Measurements from ENCODE around the gene BBOF1. TPM values are rescaled to one million over a fixed set of nuclear protein-coding genes. Genes with fewer than 3 reads are reported as not detected.
"Not testable (repeated sequence)": the region's sequence is repeated elsewhere in the genome, so short reads cannot be mapped to it uniquely, and the experiment has no call there.

Gene BBOF1
- total and polyA plus RNA-seq, 4 experiments from 2014 or later, result 1.8 to 2.6 (median 2.5) TPM

DNA sequence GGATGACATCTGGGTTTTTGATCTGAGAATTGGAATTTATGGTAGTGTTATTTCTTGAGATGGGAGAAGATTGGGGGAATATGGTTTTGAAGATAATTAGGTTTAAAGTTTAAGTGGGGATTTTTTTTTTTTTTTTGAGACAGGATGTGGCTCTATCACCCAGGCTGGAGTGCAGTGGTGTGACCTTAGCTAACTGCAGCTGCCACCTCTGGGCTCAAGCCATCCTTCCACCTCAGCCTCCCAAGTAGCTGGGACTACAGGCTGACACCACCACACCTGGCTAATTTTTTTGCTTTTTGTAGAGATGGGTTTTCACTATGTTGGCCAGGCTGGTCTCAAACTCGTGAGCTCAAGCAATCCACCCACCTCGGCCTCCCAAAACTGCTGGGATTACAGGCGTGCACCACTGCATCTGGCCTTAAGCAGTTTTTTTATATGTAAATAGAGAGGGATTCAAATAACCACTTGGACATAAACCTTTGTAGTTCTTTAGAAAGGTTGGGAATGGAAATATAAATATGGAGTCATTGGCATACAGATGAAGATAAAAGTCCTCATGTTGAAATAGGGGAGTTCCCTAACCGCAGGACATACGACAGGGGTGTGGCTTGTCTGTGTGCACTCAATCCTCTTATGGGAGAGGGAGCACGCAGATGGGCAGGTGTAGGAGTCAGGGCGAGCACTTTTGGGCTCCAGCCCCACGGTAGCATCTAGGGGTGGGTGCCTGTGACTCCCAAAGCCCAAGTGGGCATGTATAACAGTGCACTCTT, 70.3 kb downstream of the BBOF1 start:
- POLR2A ChIA-PET (ENCODE audit: partially characterized antibody), result no interaction called here
- intact Hi-C loops (cut with micrococcal nuclease), result no loop called here
- DNase-seq, result no peak
- Histone ChIP-seq H3K9me3 (ENCODE audit: control insufficient read depth in 1 of 2, low read length in 2 of 2) (no peaks in the 10 kb centered on the region), H3K36me3 (ENCODE audit: insufficient read depth, low read length) (no peaks in the 10 kb centered on the region), H3K27ac (ENCODE audit: low read depth, low read length) (no peak overlapping the region), H3K4me3 (ENCODE audit: low read length in 2 of 2) (no peak overlapping the region), H3K4me1 (ENCODE audit: insufficient read depth, low read length) (peaks cover 12% of the 10 kb centered on the region), H3K27me3 (ENCODE audit: insufficient read depth, low read length) (no peaks in the 10 kb centered on the region)
- no peaks in the 10 kb centered on the region for H3K9me3 Mint-ChIP-seq
- peaks cover 10 to 24% of the 10 kb centered on the region in 2 donors for H3K36me3 Mint-ChIP-seq
- H3K4me1 Mint-ChIP-seq, result peaks cover 17 to 34% (median 25%) of the 10 kb centered on the region in 4 donors
- peak overlapping the region in 1 of 7 donors; percentile 78 for H3K27ac Mint-ChIP-seq
- H3K4me3 Mint-ChIP-seq, result no peak overlapping the region
- CTCF ChIA-PET (ENCODE audit: partially characterized antibody), result no interaction called here
- no peaks in the 10 kb centered on the region for H3K27me3 Mint-ChIP-seq

DNA sequence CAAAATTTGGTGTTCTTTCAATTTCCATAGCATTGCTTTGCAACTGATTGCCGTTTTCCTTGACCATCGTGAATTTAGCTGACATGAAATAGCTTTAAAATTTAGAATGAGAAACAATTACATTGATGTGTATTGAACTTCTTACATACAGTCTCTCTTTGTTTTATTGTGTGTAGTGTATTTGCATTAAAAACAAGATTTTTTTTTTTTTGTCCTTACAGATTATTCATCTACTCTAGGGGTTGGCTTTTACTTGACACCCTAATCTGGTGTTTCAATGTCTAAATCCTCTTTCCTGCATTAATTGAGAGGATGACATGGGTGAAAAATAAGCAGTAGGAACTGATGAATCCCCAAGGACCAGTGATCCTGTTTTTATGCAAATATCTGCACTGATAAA, 86.2 kb downstream of the BBOF1 start:
- H3K27me3 ChIP-seq (ENCODE audit: insufficient read depth, low read length), result no peaks in the 10 kb centered on the region
- POLR2A ChIA-PET (ENCODE audit: partially characterized antibody), result no interaction called here
- H3K9me3 Mint-ChIP-seq, result no peaks in the 10 kb centered on the region

DNA sequence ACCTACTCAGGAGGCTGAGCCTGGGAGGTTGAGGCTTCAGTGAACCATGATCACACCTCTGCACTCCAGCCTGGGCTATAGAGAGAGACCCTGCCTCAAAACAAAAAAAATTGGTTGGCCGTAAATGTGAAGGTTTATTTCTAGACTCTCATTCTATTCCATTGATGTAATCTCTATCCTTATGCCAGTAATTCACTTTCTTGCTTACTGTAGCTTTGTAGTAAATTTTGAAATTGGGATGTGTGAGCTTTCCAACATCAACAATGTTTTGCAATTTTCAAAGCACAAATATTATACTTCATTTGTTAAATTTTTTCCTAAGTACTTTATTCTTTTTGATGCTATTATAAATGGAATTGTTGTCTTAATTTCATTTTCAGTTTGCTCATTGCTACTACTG, 90.2 kb downstream of the BBOF1 start:
- no peaks in the 10 kb centered on the region for H3K27me3 Mint-ChIP-seq
- H3K36me3 Mint-ChIP-seq, result peaks cover 23 to 28% of the 10 kb centered on the region in 2 donors
- no peak for DNase-seq
- H3K4me1 Mint-ChIP-seq, result no peaks in the 10 kb centered on the region
- no peaks in the 10 kb centered on the region for H3K4me1 ChIP-seq (ENCODE audit: insufficient read depth, low read length)
- ChIA-PET CTCF (ENCODE audit: partially characterized antibody) (interaction anchor here (1.2 kb wide), 1 partner anchor 143 kb away, joined by 7 read pairs; no protein-coding TSS in a partner anchor), POLR2A (ENCODE audit: partially characterized antibody) (no interaction called here)
- H3K9me3 ChIP-seq (ENCODE audit: control insufficient read depth in 1 of 2, low read length in 2 of 2), result no peaks in the 10 kb centered on the region
- no peak overlapping the region for H3K4me3 Mint-ChIP-seq
- no peaks in the 10 kb centered on the region for H3K36me3 ChIP-seq (ENCODE audit: insufficient read depth, low read length)
- H3K27ac Mint-ChIP-seq, result no peak overlapping the region
- no peak overlapping the region for H3K27ac ChIP-seq (ENCODE audit: low read depth, low read length)
- H3K27me3 ChIP-seq (ENCODE audit: insufficient read depth, low read length), result no peaks in the 10 kb centered on the region
- H3K4me3 ChIP-seq (ENCODE audit: low read length in 2 of 2), result no peak overlapping the region
- no peaks in the 10 kb centered on the region for H3K9me3 Mint-ChIP-seq
- intact Hi-C loops (cut with micrococcal nuclease), result no loop called here

More for the DNA sequence above, 86.2 kb downstream of the BBOF1 start:
- intact Hi-C loops (cut with micrococcal nuclease), result no loop called here
- Histone ChIP-seq H3K36me3 (ENCODE audit: insufficient read depth, low read length) (no peaks in the 10 kb centered on the region), H3K4me1 (ENCODE audit: insufficient read depth, low read length) (no peaks in the 10 kb centered on the region), H3K4me3 (ENCODE audit: low read length in 2 of 2) (no peak overlapping the region), H3K9me3 (ENCODE audit: control insufficient read depth in 1 of 2, low read length in 2 of 2) (no peaks in the 10 kb centered on the region), H3K27ac (ENCODE audit: low read depth, low read length) (no peak overlapping the region)
- CTCF ChIA-PET (ENCODE audit: partially characterized antibody), result no interaction called here
- no peaks in the 10 kb centered on the region for H3K27me3 Mint-ChIP-seq
- no peaks in the 10 kb centered on the region for H3K4me1 Mint-ChIP-seq
- no peak overlapping the region for H3K4me3 Mint-ChIP-seq
- H3K36me3 Mint-ChIP-seq, result peaks cover 33 to 34% of the 10 kb centered on the region in 2 donors
- peak overlapping the region in 1 of 7 donors; percentile 13 for H3K27ac Mint-ChIP-seq
- no peak for DNase-seq

DNA sequence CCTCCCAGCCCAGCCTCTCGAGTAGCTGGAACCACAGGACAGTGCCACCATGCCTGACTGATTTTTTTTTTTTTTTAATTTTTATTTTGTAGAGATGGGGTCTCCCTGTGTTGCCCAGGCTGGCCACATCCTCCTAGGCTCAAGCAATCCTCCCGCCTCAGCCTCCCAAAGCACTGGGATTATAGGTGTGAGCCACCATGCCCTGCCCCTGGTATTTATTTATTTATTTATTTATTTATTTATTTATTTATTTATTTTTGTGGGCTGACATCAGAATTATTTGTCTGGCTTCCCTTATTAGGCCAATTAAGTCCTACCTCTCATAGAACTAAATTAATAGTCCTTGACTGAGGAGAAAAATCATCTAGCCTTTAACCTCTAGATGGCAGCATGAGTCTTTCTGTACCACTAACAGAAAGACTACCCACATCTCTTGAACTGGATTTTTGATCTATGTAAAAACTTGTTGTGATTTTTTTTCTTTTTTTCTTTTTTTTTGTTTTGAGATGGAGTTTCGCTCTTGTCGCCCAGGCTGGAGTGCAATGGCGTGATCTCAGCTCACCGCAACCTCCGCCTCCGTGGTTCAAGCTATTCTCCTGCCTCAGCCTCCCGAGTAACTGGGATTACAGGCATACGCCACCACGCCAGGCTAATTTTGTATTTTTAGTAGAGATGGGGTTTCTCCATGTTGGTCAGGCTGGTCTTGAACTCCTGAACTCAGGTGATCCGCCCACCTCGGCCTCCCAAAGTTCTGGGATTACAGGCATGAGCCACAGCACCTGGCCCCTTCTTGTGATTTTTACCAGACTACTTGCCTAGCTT, 92.5 kb downstream of the BBOF1 start:
- POLR2A ChIA-PET (ENCODE audit: partially characterized antibody), result interaction anchor here (0.9 kb wide), 1 partner anchor 34 kb away, joined by 3 read pairs; no protein-coding TSS in a partner anchor
- H3K27ac ChIP-seq (ENCODE audit: low read depth, low read length); H3K4me3 Mint-ChIP-seq; H3K27me3 ChIP-seq (ENCODE audit: insufficient read depth, low read length); H3K4me1 ChIP-seq (ENCODE audit: insufficient read depth, low read length); H3K9me3 ChIP-seq (ENCODE audit: control insufficient read depth in 1 of 2, low read length in 2 of 2); H3K4me3 ChIP-seq (ENCODE audit: low read length in 2 of 2); H3K27ac Mint-ChIP-seq; H3K36me3 ChIP-seq (ENCODE audit: insufficient read depth, low read length); H3K27me3 Mint-ChIP-seq; H3K9me3 Mint-ChIP-seq; H3K4me1 Mint-ChIP-seq: not testable (repeated sequence)
- CTCF ChIA-PET (ENCODE audit: partially characterized antibody), result interaction anchor here (0.9 to 1.9 kb wide), 13 partner anchors 11 to 608 kb away, joined by 3 to 9 read pairs (median 4); no protein-coding TSS in a partner anchor
- peak in 4 of 5 donors; percentile 22 to 43 (median 28) for DNase-seq
- intact Hi-C loops (cut with micrococcal nuclease), result loop anchor here (1.0 kb wide), 1 partner anchor 140 kb away; no protein-coding TSS in a partner anchor
- peaks cover 16 to 29% of the 10 kb centered on the region in 2 donors for H3K36me3 Mint-ChIP-seq

Other genes with a start within 250 kb of the BBOF1 start
- 1 to 10 TPM; 4.5 to 5.0 TPM for gene PTGR2, start 167.5 kb upstream of the BBOF1 start, total RNA-seq
- gene PTGR2, start 167.5 kb upstream of the BBOF1 start, polyA plus RNA-seq, result 1 to 10 TPM; 2.3 to 2.9 TPM
- 10 to 100 TPM; 46.2 to 47.3 TPM for gene ZNF410, start 132.5 kb upstream of the BBOF1 start, total RNA-seq
- 10 to 100 TPM; 59.1 to 70.9 TPM for gene ZNF410, start 132.5 kb upstream of the BBOF1 start, polyA plus RNA-seq
- gene FAM161B, start 69.3 kb upstream of the BBOF1 start, total RNA-seq, result 1 to 10 TPM; 5.8 to 6.5 TPM
- gene FAM161B, start 69.3 kb upstream of the BBOF1 start, polyA plus RNA-seq, result 1 to 10 TPM in 1 of 2 donors, under 1 TPM in 1; 0.59 to 3.9 TPM
- gene COQ6, start 69.0 kb upstream of the BBOF1 start, total RNA-seq, result 10 to 100 TPM; 38.7 to 41.1 TPM
- 10 to 100 TPM; 20.7 to 23.3 TPM for gene COQ6, start 69.0 kb upstream of the BBOF1 start, polyA plus RNA-seq
- gene ENTPD5, start 61 bp upstream of the BBOF1 start, total RNA-seq, result 10 to 100 TPM; 15.0 to 16.2 TPM
- gene ENTPD5, start 61 bp upstream of the BBOF1 start, polyA plus RNA-seq, result 1 to 10 TPM; 2.8 to 4.4 TPM
- 10 to 100 TPM; 21.7 to 22.5 TPM for gene ALDH6A1, start 65.1 kb downstream of the BBOF1 start, total RNA-seq
- gene ALDH6A1, start 65.1 kb downstream of the BBOF1 start, polyA plus RNA-seq, result 10 to 100 TPM; 22.2 to 23.1 TPM
- gene LIN52, start 65.6 kb downstream of the BBOF1 start, total RNA-seq, result 10 to 100 TPM in 1 of 2 experiments, 1 to 10 TPM in 1; 9.4 to 11.0 TPM
- 10 to 100 TPM; 12.9 to 17.5 TPM for gene LIN52, start 65.6 kb downstream of the BBOF1 start, polyA plus RNA-seq
- not detected for gene VSX2, start 220.1 kb downstream of the BBOF1 start, total RNA-seq
- gene VSX2, start 220.1 kb downstream of the BBOF1 start, polyA plus RNA-seq, result not detected

All from CD4-positive, alpha-beta memory T cell (primary cell).